Activated effector memory CD4-positive, alpha-beta T cell treated with Interleukin-2 at 50 U/mL for 16 hours (primary cell): ENCODE measurements around the gene SMIM17.
A peak's percentile ranks its signal among the peaks of the same experiment; 100 is the strongest.
"Not testable (repeated sequence)": the region's sequence is repeated elsewhere in the genome, so short reads cannot be mapped to it uniquely, and the experiment has no call there.

Experiments
- DNase-seq: peaks from one replicate; pipeline ENCODE4 v3.0.0-alpha.2; 2020

Gene SMIM17

DNA sequence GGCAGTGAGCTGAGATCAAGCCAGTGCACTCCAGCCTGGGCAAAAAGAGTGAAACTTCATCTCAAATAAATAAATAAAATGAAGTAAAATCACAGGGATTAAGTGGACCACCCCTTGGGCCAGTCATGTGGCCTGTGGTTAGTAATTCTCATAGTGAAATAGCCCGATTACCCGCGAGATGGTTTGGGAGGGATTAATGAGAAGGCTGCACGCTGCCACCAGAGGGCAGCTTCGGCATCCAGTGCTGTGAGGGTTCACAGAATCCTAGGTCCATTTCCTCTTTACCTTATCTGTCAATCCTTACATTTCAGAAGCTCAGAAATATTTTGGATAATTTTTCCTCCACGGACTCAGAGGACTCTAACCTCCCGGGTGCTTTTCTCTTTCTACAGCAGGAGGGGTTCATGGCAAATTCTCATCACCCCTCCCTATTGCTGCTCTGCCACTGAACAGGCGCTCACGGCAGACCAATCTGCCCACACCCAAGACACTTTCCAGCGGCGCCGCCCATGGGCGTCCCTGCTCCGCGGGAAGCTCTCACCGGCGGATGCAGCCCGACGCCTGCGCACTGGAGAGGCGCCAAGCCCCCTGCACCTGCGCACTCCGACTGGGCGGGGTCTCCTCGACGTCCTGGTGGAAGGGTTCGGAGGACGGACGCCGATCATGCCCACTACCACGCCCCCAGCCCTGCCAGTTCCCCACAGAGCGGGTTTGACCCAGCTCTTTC lies 17.6 kb downstream of the SMIM17 start:
- DNase-seq: no peak

DNA sequence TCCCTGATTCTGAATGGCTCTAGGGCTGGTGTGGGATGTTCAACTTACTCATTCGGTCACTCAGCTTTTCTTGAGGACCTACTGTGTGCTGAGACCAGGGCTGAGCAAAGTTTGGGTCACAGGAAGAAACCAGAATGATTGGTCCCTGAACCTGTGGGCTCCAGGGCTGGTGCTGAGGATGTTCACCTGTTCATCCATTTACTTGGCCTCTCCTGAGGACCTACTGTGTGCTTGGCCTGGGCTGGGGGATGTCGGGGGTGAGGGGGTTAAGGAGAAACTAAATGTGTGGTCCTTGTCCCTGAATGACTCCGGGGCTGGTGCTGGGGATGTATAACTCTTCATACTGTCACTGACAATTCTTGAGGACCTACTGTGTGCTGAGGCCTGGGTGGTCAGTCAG lies 18.3 kb downstream of the SMIM17 start:
- no peak for DNase-seq

DNA sequence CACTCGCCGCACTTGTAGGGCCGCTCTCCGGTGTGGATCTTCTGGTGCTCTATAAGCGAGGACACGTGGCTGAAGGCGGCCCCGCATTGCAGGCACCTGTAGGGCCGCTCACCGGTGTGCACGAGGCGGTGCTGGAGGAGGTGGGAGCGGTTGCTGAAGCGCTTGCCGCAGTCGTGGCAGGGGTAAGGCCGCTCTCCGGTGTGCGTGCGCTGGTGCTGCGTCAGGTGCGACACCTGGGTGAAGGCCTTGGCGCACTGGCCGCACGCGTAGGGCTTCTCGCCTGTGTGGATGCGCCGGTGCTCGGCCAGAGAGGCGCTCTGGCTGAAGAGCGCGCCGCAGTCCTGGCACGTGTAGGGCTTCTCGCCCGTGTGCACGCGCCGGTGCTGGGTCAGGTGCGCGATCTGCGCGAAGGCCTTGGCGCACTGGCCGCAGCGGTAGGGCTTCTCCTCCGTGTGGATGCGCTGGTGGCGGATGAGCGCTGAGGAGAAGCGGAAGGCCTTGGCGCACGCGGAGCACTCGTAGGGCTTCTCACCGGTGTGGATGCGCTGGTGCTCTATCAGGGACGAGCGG lies 21.1 kb downstream of the SMIM17 start:
- DNase-seq: no peak

DNA sequence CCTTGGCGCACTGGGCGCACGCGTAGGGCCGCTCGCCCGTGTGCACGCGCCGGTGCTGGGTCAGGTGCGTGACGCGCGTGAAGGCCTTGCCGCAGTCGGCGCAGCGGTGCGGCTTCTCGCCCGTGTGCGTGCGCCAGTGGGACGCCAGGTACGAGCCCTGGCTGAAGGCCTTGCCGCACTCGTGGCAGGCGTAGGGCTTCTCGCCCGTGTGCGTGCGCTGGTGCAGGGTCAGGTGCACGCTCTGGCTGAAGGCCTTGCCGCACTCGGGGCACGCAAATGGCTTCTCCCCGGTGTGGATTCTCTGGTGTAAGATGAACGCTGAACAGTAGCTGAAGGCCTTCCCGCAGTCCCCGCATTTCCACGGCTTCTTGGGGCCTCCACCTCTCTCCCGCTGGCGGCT lies 21.6 kb downstream of the SMIM17 start:
- no peak for DNase-seq

DNA sequence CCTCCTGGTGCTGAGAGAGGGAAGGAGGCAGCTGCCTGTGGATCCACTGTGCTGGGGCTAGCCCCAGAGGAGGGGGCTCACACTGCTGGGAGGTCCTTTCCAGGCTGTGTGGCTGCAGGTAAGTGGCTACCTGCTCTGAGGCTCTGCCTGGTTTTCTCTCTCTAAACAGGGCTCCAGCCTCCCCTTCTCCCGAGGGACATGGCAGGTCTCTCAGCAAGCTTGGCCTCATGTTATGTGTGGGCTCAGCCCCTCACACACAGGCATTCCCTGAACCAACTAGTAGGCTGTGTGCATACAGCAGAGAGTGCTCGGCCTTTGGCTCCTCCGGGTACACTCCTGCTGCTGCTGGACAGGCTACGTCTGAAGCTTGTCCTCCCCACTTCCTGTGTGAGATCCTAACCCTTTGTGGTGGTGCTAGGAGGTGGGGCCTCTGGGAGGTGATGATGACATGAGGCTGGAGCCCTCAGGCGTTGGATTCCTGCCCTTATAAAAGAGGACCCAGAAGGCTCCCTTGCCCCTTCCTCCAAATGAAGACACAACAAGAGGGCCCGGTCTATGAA lies 24.4 kb downstream of the SMIM17 start:
- no peak for DNase-seq

DNA sequence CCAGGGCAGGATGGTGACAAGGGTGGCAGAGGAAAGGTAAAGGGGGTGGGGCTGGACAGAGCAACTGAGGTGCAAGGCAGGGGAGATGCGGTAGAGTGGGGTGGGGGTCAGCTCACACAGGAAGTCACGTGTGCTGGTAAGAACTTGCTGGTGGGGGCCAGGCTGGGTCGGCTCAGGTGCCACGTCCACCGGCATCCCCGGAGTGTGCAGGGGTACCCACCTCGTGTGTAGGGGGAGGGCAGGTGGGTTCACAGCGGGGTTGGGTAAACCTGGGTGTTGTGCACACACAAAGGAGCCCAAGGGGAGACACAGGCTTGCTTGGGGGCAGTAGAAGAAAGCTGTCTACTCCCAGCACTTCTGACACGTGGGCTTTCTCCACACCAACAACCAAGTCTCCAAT lies 25.7 kb downstream of the SMIM17 start:
- no peak for DNase-seq

DNA sequence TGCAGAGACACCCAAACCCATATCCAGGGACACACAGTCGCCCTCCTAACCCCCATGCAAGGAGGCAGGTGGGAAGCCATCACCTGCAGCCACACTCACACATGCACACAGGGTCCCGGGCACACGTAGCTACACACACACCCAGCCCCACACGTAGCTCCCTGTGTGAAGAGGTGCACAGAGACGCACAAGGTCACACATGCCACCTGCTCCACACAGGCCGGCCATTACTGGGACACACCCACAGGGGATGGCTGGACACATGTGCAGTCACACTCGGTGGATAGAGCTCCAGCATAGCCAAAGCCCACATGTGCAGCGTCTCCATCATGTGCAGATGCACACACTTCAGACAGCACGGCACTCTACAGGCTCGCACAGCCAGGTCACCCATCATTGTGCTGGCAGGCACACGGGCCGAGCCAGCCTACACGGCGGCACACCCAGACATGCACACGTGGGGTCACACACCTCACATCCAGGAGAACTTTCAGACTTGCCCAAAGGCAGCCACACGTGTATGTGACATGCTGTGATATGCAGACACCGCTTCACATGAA lies 27.5 kb downstream of the SMIM17 start:
- DNase-seq: no peak

DNA sequence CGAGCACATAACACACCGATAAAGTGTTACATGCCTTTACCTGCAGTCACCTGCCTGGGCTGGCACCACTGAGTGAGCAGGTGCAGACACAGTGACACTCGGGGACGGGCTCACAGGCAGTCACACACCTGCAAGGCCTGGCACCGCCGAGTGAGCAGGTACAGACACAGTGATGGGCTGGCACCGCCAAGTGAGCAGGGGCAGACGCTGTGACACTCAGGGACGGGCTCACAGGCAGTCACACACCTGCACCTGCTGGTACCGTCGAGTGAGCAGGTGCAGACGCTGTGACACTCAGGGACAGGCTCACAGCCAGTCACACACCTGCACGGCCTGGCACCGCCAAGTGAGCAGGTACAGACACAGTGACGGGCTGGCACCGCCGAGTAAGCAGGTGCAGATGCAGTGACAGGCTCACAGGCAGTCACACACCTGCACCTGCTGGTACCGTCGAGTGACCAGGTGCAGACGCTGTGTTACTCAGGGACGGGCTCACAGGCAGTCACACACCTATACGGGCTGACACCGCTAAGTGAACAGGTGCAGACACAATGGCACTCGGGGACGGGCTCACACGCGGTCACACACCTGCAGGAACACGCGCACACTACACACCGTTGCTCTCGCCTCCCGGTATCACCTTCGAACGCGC lies 28.1 kb downstream of the SMIM17 start:
- DNase-seq: no peak

DNA sequence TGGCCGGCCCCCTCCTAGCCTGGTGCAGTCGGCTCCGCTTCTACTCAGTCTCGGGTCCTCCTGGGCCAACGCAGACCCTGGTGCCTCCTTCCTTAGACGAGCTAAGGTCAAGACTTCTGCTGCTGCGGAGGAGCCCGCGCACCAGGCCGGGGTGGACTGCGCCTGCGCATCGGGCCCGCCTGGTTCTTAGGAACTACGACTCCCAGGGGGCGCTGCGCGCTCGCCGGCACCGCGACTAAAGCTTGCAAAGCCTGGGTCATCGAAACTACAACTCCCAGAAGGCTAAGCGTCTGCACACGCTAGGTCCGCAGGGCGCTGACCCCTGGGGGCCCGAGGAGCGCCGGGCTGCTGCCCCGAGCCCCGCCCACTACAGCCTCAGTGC lies 28.6 kb downstream of the SMIM17 start, which contains the start of gene ZNF835:
ZNF835 (minus strand) TSS at position 145 of the 382 bp plus-strand sequence. CDS start 6,559 bp downstream, outside the sequence.
- DNase-seq: peak; percentile 62

DNA sequence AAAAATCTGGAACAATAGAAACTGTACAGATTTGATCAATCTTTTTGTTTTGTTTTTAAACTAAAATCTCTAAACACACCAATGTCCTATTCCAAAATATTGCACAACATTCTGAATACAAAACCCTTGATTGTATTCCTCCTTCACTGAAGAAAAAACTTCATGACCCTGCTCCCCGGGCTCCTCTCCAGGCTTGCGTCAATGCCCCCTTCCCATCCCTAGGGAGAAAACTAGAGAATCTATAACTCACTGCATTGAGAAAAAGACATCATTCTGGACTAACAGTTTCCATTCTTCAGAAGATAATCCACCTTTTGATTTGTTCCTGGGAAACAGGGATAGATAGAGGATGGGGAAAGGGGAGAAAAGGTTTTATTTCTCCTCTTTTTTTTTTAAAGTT lies 29.7 kb downstream of the SMIM17 start:
- not testable (repeated sequence) for DNase-seq

DNA sequence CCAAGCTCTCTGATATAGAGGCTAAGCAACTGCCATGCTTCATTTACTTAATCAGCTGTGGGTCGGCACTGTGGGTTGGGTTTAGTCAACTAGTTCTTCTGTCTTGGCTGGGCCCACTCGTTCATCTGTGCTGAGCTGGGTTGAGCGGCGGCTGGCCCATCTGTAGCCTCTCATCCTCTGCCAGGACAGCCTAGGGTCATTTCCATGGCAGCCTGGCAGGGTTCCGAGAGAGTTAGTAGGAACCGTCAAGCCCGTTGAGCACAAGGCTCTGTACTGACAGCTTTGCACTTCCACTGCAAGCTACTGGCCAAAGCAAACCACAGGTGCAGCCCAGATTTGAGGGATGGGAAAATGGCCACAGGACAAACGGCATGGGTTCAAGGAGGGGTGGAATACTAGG lies 35.2 kb downstream of the SMIM17 start:
- DNase-seq: no peak

DNA sequence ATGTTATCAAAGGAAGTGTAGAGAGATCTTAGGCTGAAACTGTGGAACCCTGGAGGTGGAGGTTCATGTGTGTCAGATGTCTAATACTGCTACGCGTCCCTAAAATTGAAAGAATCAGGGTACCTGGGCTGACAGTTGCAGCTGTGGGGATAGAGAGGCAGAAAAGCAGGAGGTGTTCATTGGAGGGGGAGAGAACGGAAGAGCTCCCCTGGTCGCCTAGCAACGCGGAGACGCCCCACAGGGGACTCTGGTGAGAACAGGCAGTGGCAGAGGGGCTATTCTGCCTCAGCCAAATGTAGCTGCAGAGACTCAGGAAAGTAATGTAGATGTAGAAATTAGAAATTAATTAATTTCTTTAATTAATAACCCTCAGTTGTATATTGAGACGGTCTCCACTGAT lies 38.7 kb downstream of the SMIM17 start:
- DNase-seq: no peak

DNA sequence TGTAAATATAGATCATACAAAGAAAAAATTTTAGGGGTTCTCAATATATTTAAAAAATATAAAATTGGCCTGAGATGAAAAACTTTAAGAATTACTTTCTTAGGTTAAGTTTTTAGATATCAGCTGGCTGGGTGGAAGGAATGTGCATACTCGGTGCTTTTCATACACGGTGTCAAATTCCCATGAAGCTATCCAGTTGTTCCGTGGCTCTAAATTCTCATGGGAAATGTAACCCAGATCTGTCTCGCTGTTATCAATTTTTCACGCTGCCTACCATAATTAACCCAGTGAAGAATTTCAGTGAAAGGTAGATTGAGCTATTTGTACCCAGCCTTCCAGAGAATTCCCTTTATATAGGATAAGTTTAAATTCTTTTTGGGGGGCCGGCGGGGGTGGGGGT lies 40.2 kb downstream of the SMIM17 start:
- DNase-seq: no peak

DNA sequence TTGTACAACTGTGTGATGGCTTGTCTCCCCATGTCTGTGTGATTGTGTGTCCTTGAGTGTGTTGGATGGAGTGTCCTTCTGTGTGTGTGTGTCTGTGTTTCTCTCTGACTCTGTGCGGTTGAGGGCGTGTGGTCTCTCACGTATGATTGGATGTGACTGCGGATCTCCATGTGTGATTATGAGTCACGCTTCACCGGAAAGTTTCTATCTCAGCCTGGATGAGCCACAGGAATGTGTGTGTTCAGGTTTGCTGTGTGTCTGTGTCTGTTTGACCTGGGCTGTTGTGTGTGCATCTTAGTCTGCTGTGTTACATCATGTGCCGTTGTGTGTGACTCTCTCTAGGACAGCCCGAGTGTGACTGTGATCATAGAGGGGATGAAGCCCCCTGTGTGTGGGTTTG lies 44.1 kb downstream of the SMIM17 start:
- no peak for DNase-seq

DNA sequence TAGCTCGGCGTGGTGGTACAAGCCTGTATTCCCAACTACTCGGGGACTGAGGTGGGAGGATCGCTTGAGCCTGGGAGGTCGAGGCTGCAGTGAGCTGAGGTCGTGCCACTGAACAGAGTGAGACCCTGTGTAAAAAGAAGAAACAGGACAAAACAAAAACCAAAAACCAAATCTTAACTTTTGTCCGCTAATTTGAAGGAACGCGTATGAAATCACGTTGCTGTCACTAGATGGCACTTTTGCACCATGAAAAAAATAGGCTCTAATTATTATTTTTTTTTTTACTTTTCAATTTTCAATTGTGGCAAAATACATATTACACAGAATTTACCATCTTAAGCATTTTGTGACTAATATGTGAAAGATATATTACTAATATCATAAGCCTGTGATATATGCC lies 46.2 kb downstream of the SMIM17 start:
- DNase-seq: no peak

DNA sequence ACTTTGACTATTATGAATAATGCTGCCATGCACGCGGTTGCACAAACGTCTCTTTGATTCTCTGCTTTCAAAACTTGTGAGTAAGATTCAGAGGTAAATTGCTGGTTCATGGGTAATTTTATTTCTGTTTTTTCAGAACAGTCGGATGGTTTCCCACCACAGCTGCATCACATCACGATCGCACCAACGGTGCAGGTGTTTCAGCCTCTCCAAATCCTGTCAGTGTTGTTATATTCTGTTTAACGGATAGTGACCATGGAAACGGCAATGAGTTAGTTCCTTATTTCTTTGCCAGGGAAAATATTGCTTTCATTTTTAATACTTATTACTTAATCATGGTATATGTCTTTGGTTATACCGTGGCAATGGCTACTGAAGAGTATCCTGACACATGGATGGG lies 47.7 kb downstream of the SMIM17 start:
- DNase-seq: no peak

DNA sequence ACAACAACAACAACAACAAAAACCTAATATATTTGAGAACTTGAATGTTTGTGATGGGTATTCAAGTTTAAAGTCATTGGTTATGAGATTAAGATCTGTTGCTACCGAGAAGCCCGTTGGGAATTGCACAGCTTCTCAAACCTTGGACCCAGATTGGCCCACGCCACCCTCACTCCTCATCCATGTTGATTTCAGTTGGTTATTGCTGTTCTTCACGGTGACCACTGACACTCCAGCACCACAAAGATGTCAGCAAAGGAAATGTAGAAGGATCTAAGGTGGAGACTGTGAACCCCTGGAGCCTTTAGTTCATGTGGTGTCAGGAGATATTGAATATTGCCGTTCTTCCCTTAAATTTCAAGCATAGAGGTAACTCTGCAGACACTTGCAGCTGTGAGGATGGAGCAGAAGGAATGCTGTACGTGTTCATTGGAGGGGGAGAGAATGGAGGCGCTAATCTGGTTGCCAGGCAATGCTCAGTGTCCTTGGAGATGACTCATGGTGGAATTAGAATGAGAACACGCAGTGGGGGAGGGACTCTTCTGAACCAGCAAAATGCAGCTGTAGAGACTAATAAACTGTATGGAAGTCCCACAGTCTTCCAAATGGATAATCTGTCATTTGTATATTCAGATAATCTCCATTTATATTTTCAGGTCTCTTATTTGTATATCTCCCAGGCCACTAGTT lies 49.4 kb downstream of the SMIM17 start:
- DNase-seq: no peak

DNA sequence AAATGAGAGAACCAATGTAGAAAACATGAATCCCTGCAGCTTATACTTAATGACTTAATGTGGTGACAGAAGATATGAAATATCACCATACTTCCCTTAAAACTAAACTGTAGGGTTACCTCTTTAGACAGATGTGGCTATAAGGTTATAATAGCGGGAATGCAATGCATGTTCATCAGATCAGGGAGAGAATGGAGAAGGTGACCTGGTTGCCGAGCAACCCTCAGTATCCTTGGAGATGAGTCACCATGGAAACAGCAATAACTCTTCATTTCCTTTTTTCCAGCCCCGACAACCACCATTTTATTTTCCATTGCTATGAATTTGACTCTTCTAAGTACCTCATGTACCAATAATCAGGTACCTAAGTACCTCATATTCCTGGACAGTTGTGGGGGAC lies 56.6 kb downstream of the SMIM17 start:
- DNase-seq: no peak

DNA sequence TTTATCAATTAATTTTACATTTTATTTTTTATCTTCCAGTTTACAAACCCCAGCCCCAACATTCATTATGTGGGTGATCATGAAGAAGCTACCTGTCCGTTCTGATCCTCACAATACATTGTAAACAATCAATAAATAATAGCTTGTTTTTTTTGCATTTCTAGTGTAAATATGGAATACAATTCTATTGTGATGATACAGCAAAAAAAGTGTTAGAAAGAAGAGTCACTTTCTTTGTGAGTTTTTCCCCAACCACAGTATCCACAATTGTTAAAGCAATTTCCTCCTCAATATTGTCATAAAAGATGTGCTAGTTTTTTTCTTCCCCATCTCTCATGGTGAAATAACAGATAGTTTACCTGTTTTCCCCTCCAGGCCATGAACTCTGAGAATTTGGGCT lies 58.9 kb downstream of the SMIM17 start:
- no peak for DNase-seq

DNA sequence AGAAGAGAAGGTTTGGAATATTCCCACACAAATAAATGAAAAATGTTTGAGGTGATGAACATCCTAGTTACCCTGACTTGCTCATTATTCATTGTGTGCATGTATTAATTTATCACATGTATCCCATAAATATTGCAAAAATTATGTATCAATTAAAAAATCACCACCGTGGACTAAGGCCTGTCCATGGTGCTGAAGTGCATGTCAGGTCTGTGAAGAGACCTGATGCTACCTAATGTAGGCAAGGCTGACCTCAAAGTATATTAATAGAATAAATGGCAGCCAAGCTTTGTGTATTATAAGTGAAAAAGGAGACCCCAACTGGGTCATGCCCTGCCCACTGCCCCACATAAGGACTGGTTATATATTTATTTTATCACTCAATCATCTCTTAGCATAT lies 63.0 kb downstream of the SMIM17 start:
- no peak for DNase-seq
